Measurements from ENCODE around the gene CFDP1. TPM values are rescaled to one million over a fixed set of nuclear protein-coding genes. Genes with fewer than 3 reads are reported as not detected.
A peak's percentile ranks its signal among the peaks of the same experiment; 100 is the strongest.

CFDP1 gene
- total RNA-seq, 4 donors from 2014 or later, result 32.8 to 55.8 (median 45.7) TPM

GRCh38 chr16:75250089-75250808 is 183.1 kb downstream of the CFDP1 start:
- intact Hi-C loops (cut with DNase I), result no loop called here
- WGBS, 2 donors, result 0% methylated on average over 3 to 11 of the region's 29 CpGs
- H3K9me3 ChIP-seq, result no peaks in the 10 kb centered on the region

GRCh38 chr16:75249441-75249840 is 183.9 kb downstream of the CFDP1 start:
- intact Hi-C loops (cut with DNase I), result no loop called here
- no peak for TF ChIP-seq POLR2A (IDR thresholded peaks at IDR 0.05)
- TF ChIP-seq, protein P1, sequence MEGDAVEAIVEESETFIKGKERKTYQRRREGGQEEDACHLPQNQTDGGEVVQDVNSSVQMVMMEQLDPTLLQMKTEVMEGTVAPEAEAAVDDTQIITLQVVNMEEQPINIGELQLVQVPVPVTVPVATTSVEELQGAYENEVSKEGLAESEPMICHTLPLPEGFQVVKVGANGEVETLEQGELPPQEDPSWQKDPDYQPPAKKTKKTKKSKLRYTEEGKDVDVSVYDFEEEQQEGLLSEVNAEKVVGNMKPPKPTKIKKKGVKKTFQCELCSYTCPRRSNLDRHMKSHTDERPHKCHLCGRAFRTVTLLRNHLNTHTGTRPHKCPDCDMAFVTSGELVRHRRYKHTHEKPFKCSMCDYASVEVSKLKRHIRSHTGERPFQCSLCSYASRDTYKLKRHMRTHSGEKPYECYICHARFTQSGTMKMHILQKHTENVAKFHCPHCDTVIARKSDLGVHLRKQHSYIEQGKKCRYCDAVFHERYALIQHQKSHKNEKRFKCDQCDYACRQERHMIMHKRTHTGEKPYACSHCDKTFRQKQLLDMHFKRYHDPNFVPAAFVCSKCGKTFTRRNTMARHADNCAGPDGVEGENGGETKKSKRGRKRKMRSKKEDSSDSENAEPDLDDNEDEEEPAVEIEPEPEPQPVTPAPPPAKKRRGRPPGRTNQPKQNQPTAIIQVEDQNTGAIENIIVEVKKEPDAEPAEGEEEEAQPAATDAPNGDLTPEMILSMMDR (IDR thresholded peaks at IDR 0.05), result no peak
- Histone ChIP-seq H3K4me3 (peak overlapping the region in 2 of 4 donors; percentile 83 to 92), H3K36me3 (no peaks in the 10 kb centered on the region), H3K27me3 (peaks cover 0 to 31% (median 0%) of the 10 kb centered on the region in 4 donors), H3K4me1 (peaks cover 67 to 95% (median 85%) of the 10 kb centered on the region in 3 donors), H3K27ac (peak overlapping the region; percentile 90 to 96 (median 93)), H3K9me3 (no peaks in the 10 kb centered on the region)
- DNase-seq, result no peak
- WGBS, 2 donors, result 17 to 70% methylated on average over 1 to 2 of the region's 5 CpGs

More at GRCh38 chr16:75250089-75250808, 183.1 kb downstream of the CFDP1 start:
- Histone ChIP-seq H3K4me1 (peaks cover 60 to 95% (median 85%) of the 10 kb centered on the region in 3 donors), H3K4me3 (peak overlapping the region; percentile 75 to 92 (median 80)), H3K27me3 (peaks cover 0 to 31% (median 0%) of the 10 kb centered on the region in 4 donors), H3K27ac (peak overlapping the region; percentile 90 to 96 (median 93)), H3K36me3 (no peaks in the 10 kb centered on the region)
- TF ChIP-seq POLR2A (IDR thresholded peaks at IDR 0.05), result no peak
- TF ChIP-seq, protein P1 (IDR thresholded peaks at IDR 0.05), result no peak
- DNase-seq, result no peak

DNA sequence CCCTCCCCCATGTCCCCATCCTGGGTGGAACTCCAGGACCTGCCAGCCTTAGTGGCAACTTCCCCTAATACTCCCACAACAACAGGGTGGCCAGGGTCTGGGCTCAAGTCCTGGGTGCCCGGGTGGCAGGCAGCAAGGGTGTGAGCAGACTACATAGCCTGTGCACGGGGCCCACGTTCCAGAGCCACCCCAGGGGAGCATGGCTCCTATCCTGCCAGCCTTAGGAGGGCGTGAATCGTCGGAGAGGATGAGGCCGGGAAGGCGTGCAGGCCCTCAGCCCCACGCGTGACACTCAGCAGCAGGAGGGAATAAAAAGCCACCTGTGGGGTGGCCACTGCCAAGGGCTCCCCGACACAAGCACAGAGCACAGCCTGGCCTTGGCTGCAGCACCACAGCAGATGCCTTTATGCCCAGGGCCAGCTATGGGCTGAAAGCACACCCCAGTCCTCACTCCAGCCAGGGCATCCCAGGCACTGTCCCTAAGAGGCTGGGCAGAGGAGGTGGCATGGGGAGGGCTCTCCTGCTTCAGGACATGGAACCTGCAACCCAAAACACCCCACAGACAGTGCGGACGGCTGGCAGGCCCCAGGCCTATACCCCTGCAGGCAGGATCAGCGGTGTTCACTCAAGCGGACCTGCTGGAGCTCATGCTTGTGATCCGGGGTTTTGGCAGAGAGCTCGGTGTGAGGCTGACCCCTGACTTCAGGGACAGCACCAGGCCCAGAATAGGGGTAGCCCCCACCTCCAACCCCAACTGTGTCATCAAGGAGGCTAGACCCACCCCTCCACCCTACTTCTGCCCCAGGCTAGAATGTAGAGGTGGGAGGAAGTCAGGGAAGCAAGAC is 184.5 kb downstream of the CFDP1 start:
- Histone ChIP-seq H3K27ac (peak overlapping the region; percentile 90 to 96 (median 93)), H3K4me1 (peaks cover 66 to 95% (median 85%) of the 10 kb centered on the region in 3 donors), H3K36me3 (no peaks in the 10 kb centered on the region), H3K4me3 (peak overlapping the region in 1 of 4 donors; percentile 92), H3K27me3 (peaks cover 0 to 31% (median 0%) of the 10 kb centered on the region in 4 donors), H3K9me3 (no peaks in the 10 kb centered on the region)
- no peak for DNase-seq
- TF ChIP-seq POLR2A (IDR thresholded peaks at IDR 0.05), result no peak
- TF ChIP-seq, protein P1 (IDR thresholded peaks at IDR 0.05), result no peak
- intact Hi-C loops (cut with DNase I), result no loop called here
- WGBS, 2 donors, result 70% methylated on average over 2 to 12 of the region's 17 CpGs

- Histone ChIP-seq H3K27ac (peak overlapping the region in 3 of 4 donors; percentile 90 to 93 (median 93)), H3K36me3 (peaks cover 0 to 2% (median 0%) of the 10 kb centered on the region in 3 donors), H3K9me3 (no peaks in the 10 kb centered on the region), H3K4me3 (no peak overlapping the region), H3K27me3 (peaks cover 0 to 28% (median 0%) of the 10 kb centered on the region in 4 donors), H3K4me1 (peaks cover 64 to 95% (median 82%) of the 10 kb centered on the region in 3 donors)
- TF ChIP-seq, protein P1 (IDR thresholded peaks at IDR 0.05), result no peak
- DNase-seq, result no peak
- intact Hi-C loops (cut with DNase I), result no loop called here
- 40 to 71% methylated on average over 2 to 6 of the region's 13 CpGs for WGBS, 2 donors
These were observed 185.2 kb downstream of the CFDP1 start for GRCh38 chr16:75248142-75248535.

Data from esophagus squamous epithelium (tissue), 5 donors.